ENCODE results near the gene NFATC3.

DNA sequence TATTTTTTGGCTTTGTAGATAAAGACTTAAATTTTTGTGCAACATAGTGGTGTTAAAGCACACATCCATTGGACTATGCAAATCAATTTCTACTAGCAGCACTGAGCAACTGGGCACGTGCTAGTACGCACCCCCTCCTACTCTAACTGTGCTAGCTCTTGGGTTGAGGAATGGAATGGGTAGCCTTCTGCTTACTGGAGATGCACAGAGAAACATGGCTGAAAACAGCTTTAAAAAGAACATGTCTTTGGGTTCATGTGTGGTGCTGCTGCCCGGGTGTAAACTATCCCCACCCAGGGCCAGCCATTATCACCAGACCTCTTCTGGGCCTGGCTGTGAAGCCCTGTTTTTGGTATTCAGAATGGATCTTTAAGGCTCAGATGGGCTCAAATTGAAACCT lies 143.5 kb downstream of the NFATC3 start:
- TF ChIP-seq POLR2AphosphoS5 (IDR thresholded peaks at IDR 0.05; ENCODE audit: low read depth) (no peak), GABPA (IDR thresholded peaks at IDR 0.05; ENCODE audit: low read depth) (no peak)
- TF ChIP-seq, protein P1, sequence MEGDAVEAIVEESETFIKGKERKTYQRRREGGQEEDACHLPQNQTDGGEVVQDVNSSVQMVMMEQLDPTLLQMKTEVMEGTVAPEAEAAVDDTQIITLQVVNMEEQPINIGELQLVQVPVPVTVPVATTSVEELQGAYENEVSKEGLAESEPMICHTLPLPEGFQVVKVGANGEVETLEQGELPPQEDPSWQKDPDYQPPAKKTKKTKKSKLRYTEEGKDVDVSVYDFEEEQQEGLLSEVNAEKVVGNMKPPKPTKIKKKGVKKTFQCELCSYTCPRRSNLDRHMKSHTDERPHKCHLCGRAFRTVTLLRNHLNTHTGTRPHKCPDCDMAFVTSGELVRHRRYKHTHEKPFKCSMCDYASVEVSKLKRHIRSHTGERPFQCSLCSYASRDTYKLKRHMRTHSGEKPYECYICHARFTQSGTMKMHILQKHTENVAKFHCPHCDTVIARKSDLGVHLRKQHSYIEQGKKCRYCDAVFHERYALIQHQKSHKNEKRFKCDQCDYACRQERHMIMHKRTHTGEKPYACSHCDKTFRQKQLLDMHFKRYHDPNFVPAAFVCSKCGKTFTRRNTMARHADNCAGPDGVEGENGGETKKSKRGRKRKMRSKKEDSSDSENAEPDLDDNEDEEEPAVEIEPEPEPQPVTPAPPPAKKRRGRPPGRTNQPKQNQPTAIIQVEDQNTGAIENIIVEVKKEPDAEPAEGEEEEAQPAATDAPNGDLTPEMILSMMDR (IDR thresholded peaks at IDR 0.05; ENCODE audit: insufficient read depth, low read length): no peak

Measured in HL-60 (cell line).